Stimulated activated CD4-positive, alpha-beta T cell treated with anti-CD3 and anti-CD28 coated beads, Interleukin-15, amount 100 ng/mL, for 1 hour (primary cell): ENCODE results near the gene PDGFRA.
"Not testable (repeated sequence)": the region's sequence is repeated elsewhere in the genome, so short reads cannot be mapped to it uniquely, and the experiment has no call there.

Experiments
- DNase-seq, 2 donors: peaks; one replicate each; pipeline ENCODE4 v3.0.0-alpha.2; 2020; ENCODE audit warnings: low read depth in 1 of 2, low spot score in 1 of 2

The PDGFRA gene

DNA sequence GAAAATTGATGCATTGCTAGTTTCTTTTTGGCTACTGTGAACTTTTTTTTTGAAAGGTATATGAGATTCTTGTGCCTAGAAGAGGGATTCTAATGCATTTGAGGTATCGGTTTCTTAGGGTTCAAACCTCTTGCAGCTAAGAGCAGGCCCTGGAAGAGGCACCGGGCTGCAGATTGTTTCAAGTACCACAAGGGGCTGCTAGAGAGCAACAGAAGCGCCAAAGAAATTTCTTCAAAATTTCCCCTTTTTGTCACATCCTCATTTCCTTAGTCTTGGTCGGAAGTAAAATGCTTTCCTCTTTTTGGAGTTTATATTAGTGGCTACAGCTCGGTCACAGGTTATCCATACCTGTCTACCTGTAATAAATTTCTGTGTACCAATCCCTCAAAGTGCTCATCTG lies 89.8 kb downstream of the PDGFRA start:
- no peak for DNase-seq

GRCh38 chr4:54320826-54321685 lies 92.0 kb downstream of the PDGFRA start:
- no peak for DNase-seq

GRCh38 chr4:54322818-54323417 lies 93.8 kb downstream of the PDGFRA start:
- DNase-seq = peak in 1 of 2 donors; percentile 6

- no peak for DNase-seq
These were observed 101.8 kb downstream of the PDGFRA start for GRCh38 chr4:54330896-54331295.

- no peak for DNase-seq
These were observed 103.4 kb downstream of the PDGFRA start for GRCh38 chr4:54332542-54332941.

GRCh38 chr4:54333657-54334056 lies 104.6 kb downstream of the PDGFRA start:
- no peak for DNase-seq

GRCh38 chr4:54334769-54335168 lies 105.7 kb downstream of the PDGFRA start:
- DNase-seq = not testable (repeated sequence)

- no peak for DNase-seq
These were observed 107.9 kb downstream of the PDGFRA start for GRCh38 chr4:54337009-54337408.

- not testable (repeated sequence) for DNase-seq
These were observed 113.0 kb downstream of the PDGFRA start for GRCh38 chr4:54342067-54342466.
